CD8-positive, alpha-beta memory T cell (primary cell): ENCODE measurements around the gene MX2. TPM values are rescaled to one million over a fixed set of nuclear protein-coding genes. Genes with fewer than 3 reads are reported as not detected.

Experiments used
- CTCF ChIA-PET: fragments of 350-600 bp; sonication (Branson Sonifier 250); formaldehyde crosslinking; loops from one replicate; lab custom pipeline; 2021; ENCODE audit warnings: antibody characterized with exemption; lab: Charles Lee
- POLR2A ChIA-PET: fragments of 350-600 bp; sonication (Branson Sonifier 250); formaldehyde crosslinking; loops from one replicate; lab custom pipeline; 2021; ENCODE audit warnings: antibody characterized with exemption; lab: Charles Lee
- DNase-seq, 5 donors: peaks; one replicate each; pipeline versions ENCODE4 v3.0.0 to v3.0.0-alpha.2; 2020 to 2022; ENCODE audit warnings: mixed read lengths in 1 of 5
- H3K27ac ChIP-seq: one replicate; pipeline ENCODE4 v1.7.0; 2013; ENCODE audit warnings: low read depth, mild to moderate bottlenecking, low read length, moderate library complexity
- H3K27me3 ChIP-seq: 2 replicates; pipeline ENCODE4 v1.7.0; 2013; ENCODE audit warnings: low read length, mild to moderate bottlenecking; ENCODE audit not compliant: insufficient read depth, poor library complexity, severe bottlenecking
- H3K36me3 ChIP-seq: 2 replicates; pipeline ENCODE4 v1.7.0; 2013; ENCODE audit warnings: mild to moderate bottlenecking, low read length, moderate library complexity; ENCODE audit not compliant: insufficient read depth
- H3K4me1 ChIP-seq: 2 replicates; pipeline ENCODE4 v1.7.0; 2013; ENCODE audit warnings: mild to moderate bottlenecking, low read length, moderate library complexity; ENCODE audit not compliant: insufficient read depth
- H3K4me3 ChIP-seq: 2 replicates; pipeline ENCODE4 v1.7.0; 2013; ENCODE audit warnings: mild to moderate bottlenecking, low read length
- H3K9me3 ChIP-seq: 2 replicates; pipeline ENCODE4 v1.7.0; 2013; ENCODE audit warnings: mild to moderate bottlenecking, low read length
- H3K27ac Mint-ChIP-seq, 8 donors: one replicate each; pipeline ENCODE4 v1.8.0; 2020 to 2021; ENCODE audit warnings: mixed read lengths in 8 of 8, mild to moderate bottlenecking in 6 of 8, inconsistent platforms in 3 of 8, moderate library complexity in 3 of 8
- H3K27me3 Mint-ChIP-seq, 2 donors: one replicate each; pipeline ENCODE4 v1.8.0; 2020 to 2021; ENCODE audit warnings: mixed read lengths in 2 of 2, mild to moderate bottlenecking in 1 of 2, moderate library complexity in 1 of 2
- H3K36me3 Mint-ChIP-seq, 3 donors: one replicate each; pipeline ENCODE4 v1.8.0; 2020 to 2021; ENCODE audit warnings: mixed read lengths in 3 of 3, inconsistent platforms in 1 of 3, mild to moderate bottlenecking in 1 of 3
- H3K4me1 Mint-ChIP-seq, 3 donors: one replicate each; pipeline ENCODE4 v1.8.0; 2020 to 2021; ENCODE audit warnings: mixed read lengths in 3 of 3, inconsistent platforms in 1 of 3, mild to moderate bottlenecking in 1 of 3
- H3K4me3 Mint-ChIP-seq, 7 donors: one replicate each; pipeline ENCODE4 v1.8.0; 2020 to 2021; ENCODE audit warnings: mixed read lengths in 7 of 7, mild to moderate bottlenecking in 6 of 7, moderate library complexity in 4 of 7, inconsistent platforms in 2 of 7
- H3K9me3 Mint-ChIP-seq, 5 donors: one replicate each; pipeline ENCODE4 v1.8.0; 2020 to 2022; ENCODE audit warnings: mixed read lengths in 5 of 5, mild to moderate bottlenecking in 3 of 5, moderate library complexity in 2 of 5, inconsistent platforms in 1 of 5
- polyA plus RNA-seq: library from polyadenylated mRNA; unstranded; fragments of 300-500 nt; fragmentation: Illumina TruSeq; gene quantifications from one replicate; pipeline ENCODE4 v1.2.3, GENCODE V29; 2021
- total RNA-seq, 2 experiments: library from RNA; stranded (reverse); gene quantifications; one replicate each; pipeline ENCODE4 v1.2.3, GENCODE V29; 2021

MX2 gene
- total and polyA plus RNA-seq, 3 experiments from 2014 or later = 13.2 to 37.2 (median 17.1) TPM

DNA sequence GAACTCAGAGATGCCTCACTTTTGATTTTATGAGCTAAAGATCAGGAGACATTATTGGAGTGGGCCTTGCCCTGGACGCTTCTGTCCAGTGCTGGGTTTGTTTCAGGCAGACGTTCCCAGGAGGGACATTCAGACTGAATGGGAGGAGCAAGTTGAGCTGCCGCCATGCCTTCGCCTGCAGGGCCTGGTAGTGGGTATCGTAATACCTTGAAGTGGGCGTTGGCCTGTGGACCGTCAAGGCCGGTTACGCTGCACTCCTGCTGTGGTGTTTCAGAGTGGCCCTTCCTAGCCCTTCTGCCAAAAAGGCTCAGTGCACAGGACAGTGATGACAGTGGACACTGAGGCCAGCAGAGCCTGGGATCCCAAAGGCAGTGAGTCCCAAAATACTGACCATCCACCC, 43.6 kb upstream of the MX2 start:
- H3K36me3 Mint-ChIP-seq = no peaks in the 10 kb centered on the region
- POLR2A ChIA-PET = no interaction called here
- no peak overlapping the region for H3K27ac ChIP-seq
- no peaks in the 10 kb centered on the region for H3K4me1 ChIP-seq
- no peaks in the 10 kb centered on the region for H3K9me3 ChIP-seq
- H3K27ac Mint-ChIP-seq = no peak overlapping the region
- CTCF ChIA-PET = no interaction called here
- no peak for DNase-seq
- peaks cover 35 to 63% of the 10 kb centered on the region in 2 donors for H3K27me3 Mint-ChIP-seq
- H3K36me3 ChIP-seq = no peaks in the 10 kb centered on the region
- no peak overlapping the region for H3K4me3 Mint-ChIP-seq
- peaks cover 17% of the 10 kb centered on the region for H3K27me3 ChIP-seq
- H3K9me3 Mint-ChIP-seq = peaks cover 0 to 2% (median 0%) of the 10 kb centered on the region in 5 donors
- H3K4me1 Mint-ChIP-seq = peaks cover 3 to 6% (median 5%) of the 10 kb centered on the region in 3 donors
- H3K4me3 ChIP-seq = no peak overlapping the region

DNA sequence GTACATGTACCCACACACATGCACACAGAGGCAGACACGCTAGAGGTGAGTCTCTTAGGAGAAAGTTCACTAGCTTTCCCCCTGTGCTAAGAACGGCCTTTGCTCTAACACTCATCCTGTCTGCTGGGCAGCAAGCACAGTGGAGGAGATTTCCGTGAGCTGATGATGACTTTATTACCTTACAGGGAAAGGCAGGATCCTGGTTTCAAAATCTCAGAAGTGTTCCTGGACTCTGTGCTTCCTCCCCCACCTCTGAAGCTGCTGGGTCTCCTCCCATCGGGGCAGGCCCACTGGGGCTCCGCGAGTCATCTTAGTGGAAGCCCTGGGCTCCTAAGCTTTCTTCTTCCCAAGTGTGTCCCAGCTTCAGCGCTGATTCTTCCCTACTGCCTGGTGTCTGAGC, 42.6 kb upstream of the MX2 start:
- Histone ChIP-seq H3K9me3 (no peaks in the 10 kb centered on the region), H3K27me3 (peaks cover 17% of the 10 kb centered on the region), H3K4me3 (no peak overlapping the region), H3K4me1 (no peaks in the 10 kb centered on the region), H3K36me3 (no peaks in the 10 kb centered on the region), H3K27ac (no peak overlapping the region)
- H3K4me3 Mint-ChIP-seq = no peak overlapping the region
- DNase-seq = no peak
- H3K27ac Mint-ChIP-seq = peak overlapping the region in 1 of 8 donors; percentile 84
- H3K4me1 Mint-ChIP-seq = peaks cover 3 to 6% (median 5%) of the 10 kb centered on the region in 3 donors
- POLR2A ChIA-PET = no interaction called here
- H3K27me3 Mint-ChIP-seq = peaks cover 35 to 58% of the 10 kb centered on the region in 2 donors
- H3K36me3 Mint-ChIP-seq = no peaks in the 10 kb centered on the region
- H3K9me3 Mint-ChIP-seq = peaks cover 0 to 2% (median 0%) of the 10 kb centered on the region in 5 donors
- CTCF ChIA-PET = no interaction called here

DNA sequence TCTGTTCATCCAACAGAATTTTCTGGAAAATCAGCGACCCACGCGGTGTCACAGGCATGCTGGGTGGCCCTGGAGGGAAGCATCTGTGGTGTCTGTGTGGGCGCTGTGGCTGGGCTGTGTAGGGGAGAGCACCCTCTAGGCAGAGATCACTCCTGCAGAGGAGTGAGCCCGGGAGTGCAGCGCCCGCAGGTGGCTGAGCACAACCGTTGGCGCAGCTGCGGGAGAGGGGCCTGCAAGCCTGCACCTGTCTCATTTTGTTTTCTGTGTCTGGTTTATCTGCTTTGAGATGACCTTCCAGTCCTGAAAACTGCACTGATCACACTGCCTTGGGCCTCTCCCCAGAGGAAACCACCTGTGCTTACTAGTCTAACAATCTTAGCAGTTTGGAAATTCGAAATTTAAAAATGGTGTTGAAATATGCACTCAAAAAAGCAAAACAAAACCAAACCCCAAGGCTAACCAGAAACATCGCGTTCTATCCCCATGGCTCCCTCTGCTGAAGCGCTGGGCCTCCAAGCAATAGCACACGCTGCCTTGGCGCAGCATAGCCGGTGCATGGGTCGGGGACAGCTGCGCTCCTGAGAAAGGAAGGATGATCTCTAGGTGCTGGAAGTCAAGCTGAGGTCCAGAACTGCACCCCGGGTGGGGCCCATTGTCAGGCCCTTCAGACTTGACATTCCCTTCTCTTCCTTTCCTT, 40.5 kb upstream of the MX2 start:
- CTCF ChIA-PET = no interaction called here

DNA sequence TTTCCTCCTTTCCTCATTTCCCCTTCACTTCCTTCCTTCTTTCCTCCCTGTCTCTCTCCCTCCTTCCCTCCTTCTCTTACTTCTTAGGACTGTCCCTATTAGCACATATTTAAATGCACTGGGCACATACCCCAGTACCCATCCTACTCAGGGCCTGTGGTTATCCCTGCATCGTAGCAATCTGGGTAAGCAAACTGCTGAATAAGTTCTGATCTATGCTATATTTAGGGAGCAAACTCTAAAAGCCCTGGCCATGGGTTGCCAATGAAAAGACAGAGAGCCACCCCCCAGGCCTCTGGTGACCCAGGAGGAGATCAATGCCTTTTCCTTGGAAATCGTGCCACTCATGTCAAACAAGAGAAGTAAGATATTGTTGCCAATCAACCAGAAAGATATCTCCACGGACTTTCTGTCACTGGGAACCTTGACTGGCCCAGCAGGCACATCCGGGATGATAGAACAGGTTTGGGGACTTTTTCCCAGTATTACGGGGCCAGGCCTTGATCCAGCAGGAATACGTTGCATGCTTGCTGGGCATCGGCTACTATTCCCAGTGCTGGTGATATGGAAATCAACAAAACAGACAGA, 39.8 kb upstream of the MX2 start:
- no peaks in the 10 kb centered on the region for H3K9me3 ChIP-seq
- DNase-seq = no peak
- H3K27ac Mint-ChIP-seq = peak overlapping the region in 1 of 8 donors; percentile 47
- peaks cover 0 to 2% (median 0%) of the 10 kb centered on the region in 5 donors for H3K9me3 Mint-ChIP-seq
- peaks cover 3 to 5% (median 5%) of the 10 kb centered on the region in 3 donors for H3K4me1 Mint-ChIP-seq
- no peak overlapping the region for H3K4me3 ChIP-seq
- no peaks in the 10 kb centered on the region for H3K4me1 ChIP-seq
- ChIA-PET POLR2A (no interaction called here), CTCF (no interaction called here)
- H3K36me3 Mint-ChIP-seq = no peaks in the 10 kb centered on the region
- no peak overlapping the region for H3K27ac ChIP-seq
- peaks cover 30 to 38% of the 10 kb centered on the region in 2 donors for H3K27me3 Mint-ChIP-seq
- H3K27me3 ChIP-seq = peaks cover 6% of the 10 kb centered on the region
- peak overlapping the region in 1 of 7 donors; percentile 71 for H3K4me3 Mint-ChIP-seq
- H3K36me3 ChIP-seq = no peaks in the 10 kb centered on the region

More for the DNA sequence above, 40.5 kb upstream of the MX2 start:
- no peaks in the 10 kb centered on the region for H3K4me1 ChIP-seq
- no peak overlapping the region for H3K4me3 ChIP-seq
- no peaks in the 10 kb centered on the region for H3K9me3 ChIP-seq
- Mint-ChIP-seq H3K4me3 (no peak overlapping the region), H3K4me1 (peaks cover 3 to 5% (median 5%) of the 10 kb centered on the region in 3 donors), H3K27ac (no peak overlapping the region), H3K27me3 (peaks cover 30 to 38% of the 10 kb centered on the region in 2 donors), H3K36me3 (no peaks in the 10 kb centered on the region), H3K9me3 (peaks cover 0 to 2% (median 0%) of the 10 kb centered on the region in 5 donors)
- POLR2A ChIA-PET = no interaction called here
- DNase-seq = peak in 1 of 5 donors; percentile 28
- H3K27me3 ChIP-seq = peaks cover 9% of the 10 kb centered on the region
- H3K36me3 ChIP-seq = no peaks in the 10 kb centered on the region
- no peak overlapping the region for H3K27ac ChIP-seq

DNA sequence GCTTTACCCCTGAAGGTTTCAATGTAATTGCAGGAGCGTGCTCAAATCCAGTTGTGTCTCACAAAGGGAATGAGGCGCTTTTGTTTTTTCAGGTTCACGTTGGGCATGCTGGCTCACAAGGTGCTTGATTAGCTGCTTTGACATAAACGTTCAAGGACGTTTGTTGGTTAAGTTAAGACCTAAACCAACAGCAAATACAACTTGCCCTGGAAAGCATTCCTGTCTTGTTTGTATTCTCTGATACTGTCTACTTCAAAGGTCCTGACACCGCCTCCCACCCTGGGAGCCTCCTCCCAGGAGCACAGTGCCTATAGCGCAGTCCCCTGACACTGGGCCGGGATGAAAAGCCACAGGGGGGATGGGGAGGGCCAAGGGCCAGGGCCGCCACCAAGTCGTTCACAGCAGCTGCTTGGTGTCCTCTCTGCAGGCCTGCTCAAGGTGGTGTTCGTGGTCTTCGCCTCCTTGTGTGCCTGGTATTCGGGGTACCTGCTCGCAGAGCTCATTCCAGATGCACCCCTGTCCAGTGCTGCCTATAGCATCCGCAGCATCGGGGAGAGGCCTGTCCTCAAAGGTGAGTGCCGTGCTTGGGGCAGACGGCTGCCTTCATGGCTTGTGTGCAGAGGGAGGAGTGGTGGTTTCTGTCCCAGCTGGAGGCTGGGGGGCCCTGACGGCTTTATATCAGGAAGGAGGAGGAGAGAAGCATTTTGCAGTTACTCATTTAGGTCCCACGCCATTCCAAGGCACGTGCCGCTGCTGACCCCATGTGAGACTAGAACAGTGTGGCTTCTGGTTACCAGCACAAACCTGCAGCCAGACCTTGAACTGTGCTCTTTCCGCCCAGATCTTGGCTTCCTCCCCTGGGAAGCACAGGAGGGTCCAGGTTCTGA, 39.1 kb upstream of the MX2 start:
- Mint-ChIP-seq H3K36me3 (no peaks in the 10 kb centered on the region), H3K4me3 (no peak overlapping the region), H3K9me3 (no peaks in the 10 kb centered on the region), H3K4me1 (peaks cover 0 to 3% (median 0%) of the 10 kb centered on the region in 3 donors), H3K27me3 (peaks cover 26 to 31% of the 10 kb centered on the region in 2 donors), H3K27ac (no peak overlapping the region)
- DNase-seq = no peak
- no peaks in the 10 kb centered on the region for H3K27me3 ChIP-seq
- no peak overlapping the region for H3K27ac ChIP-seq
- CTCF ChIA-PET = no interaction called here
- H3K4me1 ChIP-seq = no peaks in the 10 kb centered on the region
- no peaks in the 10 kb centered on the region for H3K9me3 ChIP-seq
- POLR2A ChIA-PET = no interaction called here
- H3K4me3 ChIP-seq = no peak overlapping the region
- no peaks in the 10 kb centered on the region for H3K36me3 ChIP-seq

DNA sequence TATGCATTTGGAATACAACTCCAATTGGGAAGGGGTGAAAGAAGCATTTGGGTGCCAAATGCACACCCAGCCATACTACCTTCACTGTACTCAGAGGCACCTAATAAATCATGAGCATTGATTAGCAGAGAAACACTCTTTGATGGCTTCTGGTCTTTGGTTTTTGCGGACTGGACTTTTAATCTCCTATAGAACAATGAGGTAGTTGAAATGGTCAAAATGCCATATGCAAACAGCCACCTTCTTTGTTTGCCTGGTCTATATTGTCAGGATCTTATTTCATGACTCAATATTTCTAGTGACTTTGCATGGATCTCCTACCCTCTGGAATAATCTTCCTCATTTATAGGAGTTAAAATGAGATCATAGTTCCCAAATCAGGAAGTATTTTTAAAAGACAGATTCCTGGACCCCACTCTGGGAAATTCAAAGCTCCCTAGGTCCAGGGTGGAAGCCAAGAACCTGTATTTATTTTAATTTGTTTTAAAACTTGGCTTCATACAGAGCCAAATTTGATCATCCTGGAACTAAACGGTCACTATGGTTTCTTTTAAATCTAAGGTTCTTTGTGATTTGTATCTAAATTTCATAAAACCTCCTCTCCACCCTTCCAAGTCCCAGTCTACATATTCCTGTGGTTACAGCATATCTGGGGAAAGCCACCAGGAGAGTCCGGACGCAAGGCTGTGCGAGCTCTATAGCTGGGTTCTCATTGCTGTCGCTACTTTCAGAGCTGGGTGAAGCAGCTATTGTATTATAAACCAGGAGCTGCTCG, 36.5 kb upstream of the MX2 start:
- Histone ChIP-seq H3K27me3 (no peaks in the 10 kb centered on the region), H3K36me3 (no peaks in the 10 kb centered on the region), H3K4me3 (no peak overlapping the region), H3K9me3 (no peaks in the 10 kb centered on the region), H3K27ac (no peak overlapping the region), H3K4me1 (no peaks in the 10 kb centered on the region)
- CTCF ChIA-PET = no interaction called here
- no peak for DNase-seq
- no peak overlapping the region for H3K27ac Mint-ChIP-seq
- POLR2A ChIA-PET = no interaction called here
- no peak overlapping the region for H3K4me3 Mint-ChIP-seq
- no peaks in the 10 kb centered on the region for H3K9me3 Mint-ChIP-seq
- peaks cover 7 to 8% of the 10 kb centered on the region in 2 donors for H3K27me3 Mint-ChIP-seq
- no peaks in the 10 kb centered on the region for H3K36me3 Mint-ChIP-seq
- H3K4me1 Mint-ChIP-seq = peaks cover 0 to 3% (median 0%) of the 10 kb centered on the region in 3 donors

DNA sequence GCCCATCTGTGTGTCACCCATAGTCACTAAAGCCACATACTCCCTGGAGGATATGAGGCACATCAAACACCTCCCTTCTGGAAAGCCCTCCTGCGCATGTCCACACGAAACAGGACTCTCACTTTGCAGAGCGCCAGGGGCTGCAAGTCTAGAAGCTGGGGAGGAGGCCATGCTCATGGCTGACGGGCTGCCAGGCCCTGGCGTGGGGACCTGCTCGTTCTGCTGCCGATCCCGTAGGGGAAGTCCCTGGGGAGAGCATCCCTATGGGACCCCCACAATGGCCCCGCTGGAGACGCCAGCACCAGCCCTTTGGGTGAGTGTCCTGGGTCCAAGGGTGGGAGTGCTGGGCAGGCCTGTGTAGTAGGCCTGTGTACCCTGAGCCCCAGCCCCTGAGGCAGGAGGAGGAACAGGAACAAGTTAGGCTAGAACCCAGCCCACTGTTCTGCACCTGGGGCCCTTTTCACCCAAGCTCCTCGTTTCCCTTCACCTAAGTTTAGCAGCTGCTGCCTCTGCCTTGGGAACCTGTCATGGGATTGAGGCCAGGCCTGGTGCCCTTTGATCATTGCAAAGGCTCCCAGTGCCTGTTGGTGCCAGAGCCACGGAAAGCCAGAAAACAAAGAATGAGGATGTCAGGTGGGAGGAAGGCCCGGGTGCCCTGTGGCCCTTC, 35.3 kb upstream of the MX2 start:
- H3K9me3 ChIP-seq = no peaks in the 10 kb centered on the region
- ChIA-PET POLR2A (no interaction called here), CTCF (no interaction called here)
- peak overlapping the region in 1 of 8 donors; percentile 21 for H3K27ac Mint-ChIP-seq
- no peak overlapping the region for H3K4me3 ChIP-seq
- H3K4me3 Mint-ChIP-seq = no peak overlapping the region
- no peaks in the 10 kb centered on the region for H3K27me3 ChIP-seq
- H3K4me1 ChIP-seq = no peaks in the 10 kb centered on the region
- no peaks in the 10 kb centered on the region for H3K36me3 Mint-ChIP-seq
- H3K9me3 Mint-ChIP-seq = no peaks in the 10 kb centered on the region
- no peak overlapping the region for H3K27ac ChIP-seq
- peaks cover 0 to 2% (median 0%) of the 10 kb centered on the region in 3 donors for H3K4me1 Mint-ChIP-seq
- H3K36me3 ChIP-seq = no peaks in the 10 kb centered on the region
- H3K27me3 Mint-ChIP-seq = peaks cover 0 to 2% of the 10 kb centered on the region in 2 donors
- no peak for DNase-seq
